Measurements from ENCODE around the gene RPS24. TPM values are rescaled to one million over a fixed set of nuclear protein-coding genes. Genes with fewer than 3 reads are reported as not detected.
"Not testable (repeated sequence)": the region's sequence is repeated elsewhere in the genome, so short reads cannot be mapped to it uniquely, and the experiment has no call there.

RPS24 gene
- polyA plus RNA-seq, 10 donors, result 3,117 to 4,371 (median 3,812) TPM

DNA sequence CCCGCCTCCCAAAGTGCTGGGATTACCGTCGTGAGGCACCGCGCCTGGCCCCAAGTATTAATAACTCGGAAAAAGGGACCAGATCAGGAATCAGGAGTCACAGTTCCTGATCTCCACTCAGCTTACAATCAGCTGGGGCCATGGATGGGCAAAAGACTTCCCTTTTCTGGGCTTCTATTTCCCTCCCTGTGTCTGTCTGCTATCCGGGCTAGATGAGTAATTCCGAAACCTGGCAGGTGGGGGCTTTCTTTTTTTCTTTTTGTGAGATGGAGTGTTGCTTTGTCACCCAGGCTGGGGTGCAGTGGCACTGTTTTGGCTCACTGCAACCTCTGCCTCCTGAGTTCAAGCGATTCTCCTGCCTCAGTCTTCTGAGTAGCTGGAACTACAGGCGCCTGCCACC, 11.6 kb downstream of the RPS24 start:
- no peak for DNase-seq

GRCh38 chr10:78045856-78046255, 12.2 kb downstream of the RPS24 start:
- DNase-seq, result no peak

DNA sequence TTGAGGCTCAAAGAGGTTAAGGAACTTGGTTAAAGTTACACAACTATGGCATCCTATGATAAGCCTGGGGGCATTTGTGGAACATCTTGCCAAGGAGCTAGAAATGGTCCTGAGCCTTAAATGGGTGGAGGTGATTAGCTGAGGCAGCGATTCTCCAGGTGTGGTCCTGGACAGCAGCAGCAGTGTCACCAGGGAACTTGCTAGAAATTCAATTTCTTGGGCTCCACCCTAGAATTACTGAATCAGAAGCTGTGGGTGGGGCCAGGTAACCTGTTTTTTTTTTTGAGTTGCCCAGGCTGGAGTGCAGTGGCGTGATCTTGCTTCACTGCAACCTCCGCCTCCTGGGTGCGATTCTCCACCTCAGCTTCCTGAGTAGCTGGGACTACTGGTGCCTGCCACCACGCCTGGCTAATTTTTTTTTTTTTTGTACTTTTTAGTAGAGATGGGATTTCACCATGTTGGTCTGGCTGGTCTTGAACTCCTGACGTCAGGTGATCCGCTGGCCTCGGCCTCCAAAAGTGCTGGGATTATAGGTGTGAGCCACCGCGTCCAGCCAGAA, 13.1 kb downstream of the RPS24 start:
- DNase-seq, result no peak

DNA sequence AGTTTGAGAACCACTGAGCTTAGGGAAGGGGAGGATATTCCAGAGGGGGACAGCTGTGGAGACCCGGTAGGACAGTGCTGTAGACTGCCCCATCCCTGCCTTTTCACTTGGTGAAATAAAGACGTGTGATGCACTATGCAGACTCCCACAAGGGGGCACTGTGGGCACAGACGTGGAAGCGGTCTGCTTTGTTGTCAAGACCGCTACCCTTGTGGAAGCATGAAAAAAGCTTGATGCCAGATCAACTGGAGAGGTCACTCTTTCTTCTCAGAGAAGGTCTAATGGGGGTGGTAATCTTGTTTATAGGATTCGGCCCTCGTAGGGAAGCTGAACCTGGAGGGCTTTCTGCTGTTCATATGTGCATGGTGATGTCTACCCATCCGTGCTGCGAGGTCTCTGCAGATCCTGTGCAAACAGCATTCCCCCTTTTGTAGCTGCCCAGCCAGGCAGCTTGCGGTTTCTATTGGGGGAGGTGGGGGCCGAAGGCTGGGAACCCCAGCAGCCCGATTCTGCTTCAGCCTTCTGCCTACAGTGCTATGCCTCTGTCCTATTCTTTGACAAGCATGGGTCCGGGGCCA, 13.7 kb downstream of the RPS24 start:
- peak; percentile 81 to 92 (median 88) for DNase-seq

GRCh38 chr10:78049851-78050250, 16.2 kb downstream of the RPS24 start:
- DNase-seq, result peak in 2 of 3 donors; percentile 31 to 39

DNA sequence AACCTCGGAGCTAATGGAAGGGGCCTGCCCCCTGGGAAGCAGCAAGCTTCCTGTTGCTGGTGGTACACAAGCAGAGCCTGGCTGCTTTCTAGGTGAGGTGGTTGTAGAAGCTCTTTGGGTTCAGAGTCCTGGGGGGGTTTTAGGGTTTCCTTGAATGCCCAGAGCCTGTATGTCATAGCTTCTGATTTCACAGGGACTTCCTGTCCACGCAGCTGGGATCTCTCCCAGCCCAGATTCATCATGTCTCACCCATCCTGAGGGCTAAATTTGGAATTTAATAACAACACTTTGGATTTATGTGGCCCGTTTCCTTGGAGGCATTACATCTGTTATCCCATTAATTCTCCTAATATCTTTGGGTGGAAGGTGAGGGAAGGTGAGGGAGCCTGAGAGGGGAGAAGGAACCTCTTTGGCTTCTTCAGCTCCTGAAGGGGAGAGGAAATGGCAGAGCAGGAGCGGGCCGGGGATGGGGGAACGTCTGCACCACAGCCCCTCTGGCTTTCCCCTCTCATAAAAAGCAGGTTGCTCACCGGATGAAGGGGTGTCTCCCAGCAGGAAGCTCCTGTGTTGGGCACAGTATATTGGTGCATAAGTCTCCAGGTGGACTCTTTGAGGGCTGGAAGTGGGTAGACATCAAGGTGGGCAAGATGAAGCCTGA, 19.7 kb downstream of the RPS24 start:
- peak in 2 of 3 donors; percentile 32 to 56 for DNase-seq

GRCh38 chr10:78058562-78058961, 24.9 kb downstream of the RPS24 start:
- no peak for DNase-seq

GRCh38 chr10:78059906-78060702, 26.4 kb downstream of the RPS24 start:
- DNase-seq, result no peak

DNA sequence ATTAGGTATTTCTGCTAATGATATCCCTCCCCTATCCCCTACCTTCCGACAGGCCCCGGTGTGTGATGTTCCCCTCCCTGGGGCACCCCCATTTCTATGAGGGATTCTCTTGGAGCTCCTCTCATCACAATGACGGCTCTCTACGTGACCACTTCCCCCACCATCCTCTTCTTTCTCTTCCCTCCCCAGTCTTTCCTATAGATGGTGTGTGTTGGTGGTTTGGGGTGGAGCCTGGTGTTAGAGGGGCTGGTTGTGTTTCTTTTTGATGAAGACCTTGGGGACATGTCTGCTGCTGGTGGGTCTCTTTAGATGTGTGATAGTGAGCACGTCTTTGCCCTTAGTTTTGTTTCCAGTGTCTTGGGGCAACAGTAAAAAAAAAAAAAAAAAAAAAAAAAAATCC, 28.6 kb downstream of the RPS24 start:
- no peak for DNase-seq

GRCh38 chr10:78063236-78063635, 29.6 kb downstream of the RPS24 start:
- DNase-seq, result no peak

DNA sequence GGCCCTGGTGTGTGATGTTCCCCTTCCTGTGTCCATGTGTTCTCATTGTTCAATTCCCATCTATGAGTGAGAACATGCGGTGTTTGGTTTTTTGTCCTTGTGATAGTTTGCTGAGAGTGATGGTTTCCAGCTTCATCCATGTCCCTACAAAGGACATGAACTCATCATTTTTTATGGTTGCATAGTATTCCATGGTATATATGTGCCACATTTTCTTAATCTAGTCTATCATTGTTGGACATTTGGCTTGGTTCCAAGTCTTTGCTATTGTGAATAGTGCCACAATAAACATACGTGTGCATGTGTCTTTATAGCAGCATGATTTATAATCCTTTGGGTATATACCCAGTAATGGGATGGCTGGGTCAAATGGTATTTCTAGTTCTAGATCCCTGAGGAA, 31.3 kb downstream of the RPS24 start:
- not testable (repeated sequence) for DNase-seq

GRCh38 chr10:78065611-78066010, 31.9 kb downstream of the RPS24 start:
- DNase-seq, result no peak

DNA sequence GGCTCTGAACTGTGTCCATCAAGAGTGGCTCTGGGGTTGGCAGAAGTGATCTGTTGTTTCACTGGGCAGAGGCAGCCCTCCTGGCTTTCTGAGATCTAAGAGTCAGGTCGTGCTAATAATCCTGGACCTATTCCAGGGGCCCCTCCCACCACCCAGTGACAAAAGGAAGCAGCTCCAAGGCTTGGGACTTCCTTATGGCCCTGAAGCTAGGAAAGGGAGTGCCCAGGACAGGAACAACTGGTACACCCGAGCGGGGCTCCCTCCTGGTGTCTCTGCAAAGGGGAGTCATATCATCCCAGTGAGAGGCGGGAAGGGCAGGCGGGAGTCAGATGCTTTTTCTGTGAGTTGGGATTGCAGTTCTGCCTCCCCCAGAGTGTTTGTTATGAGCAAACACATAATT, 32.3 kb downstream of the RPS24 start:
- no peak for DNase-seq

DNA sequence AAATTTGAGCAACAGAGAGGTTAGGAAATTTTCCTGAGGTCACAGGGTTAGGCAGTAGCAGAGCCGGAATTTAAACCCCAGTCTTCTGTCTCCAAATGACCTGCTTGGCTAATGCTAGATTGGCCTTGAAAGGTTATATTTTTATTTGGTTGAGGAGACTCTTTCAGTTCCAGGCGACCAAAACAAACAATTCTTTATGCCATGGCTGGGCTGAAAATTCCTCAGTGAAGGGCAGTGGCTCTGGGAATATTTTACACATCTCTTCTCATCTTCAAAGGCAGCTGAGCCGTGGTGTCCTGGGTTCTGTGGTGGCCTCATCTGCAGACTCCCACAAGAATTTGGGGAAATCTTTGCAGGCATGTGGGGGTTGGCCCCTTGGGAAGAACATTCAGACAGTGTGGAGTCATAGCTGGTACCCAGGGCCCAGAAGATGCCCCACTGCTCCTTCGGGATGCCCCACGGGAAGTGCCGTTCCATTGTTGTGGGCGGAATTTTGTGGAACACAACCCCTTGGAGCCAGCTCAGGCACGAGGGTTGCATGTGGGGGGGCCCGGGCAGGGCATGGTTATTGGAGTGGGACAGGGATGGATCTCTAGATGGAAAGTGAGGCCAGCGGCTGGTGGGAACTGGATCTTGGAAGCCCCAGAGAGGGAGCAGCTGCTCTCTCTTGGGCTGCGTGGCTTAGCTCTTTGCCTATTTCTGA, 33.2 kb downstream of the RPS24 start:
- DNase-seq, result no peak

GRCh38 chr10:78069151-78069550, 35.5 kb downstream of the RPS24 start:
- no peak for DNase-seq

DNA sequence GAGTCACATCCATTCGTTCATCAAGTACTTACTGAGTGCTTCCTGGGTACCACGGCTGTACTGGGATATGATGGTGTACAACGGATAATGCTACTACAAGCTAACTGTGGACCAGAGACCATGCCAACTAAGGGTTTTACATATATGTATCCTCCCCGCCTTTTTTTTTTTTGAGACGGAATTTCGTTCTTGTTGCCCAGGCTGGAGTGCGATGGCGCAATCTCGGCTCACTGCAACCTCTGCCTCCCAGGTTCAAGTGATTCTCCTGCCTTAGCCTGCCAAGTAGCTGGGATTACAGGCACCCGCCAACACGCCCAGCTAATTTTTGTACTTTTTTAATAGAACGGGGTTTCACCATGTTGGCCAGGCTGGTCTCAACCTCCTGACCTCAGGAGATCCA, 36.4 kb downstream of the RPS24 start:
- not testable (repeated sequence) for DNase-seq

DNA sequence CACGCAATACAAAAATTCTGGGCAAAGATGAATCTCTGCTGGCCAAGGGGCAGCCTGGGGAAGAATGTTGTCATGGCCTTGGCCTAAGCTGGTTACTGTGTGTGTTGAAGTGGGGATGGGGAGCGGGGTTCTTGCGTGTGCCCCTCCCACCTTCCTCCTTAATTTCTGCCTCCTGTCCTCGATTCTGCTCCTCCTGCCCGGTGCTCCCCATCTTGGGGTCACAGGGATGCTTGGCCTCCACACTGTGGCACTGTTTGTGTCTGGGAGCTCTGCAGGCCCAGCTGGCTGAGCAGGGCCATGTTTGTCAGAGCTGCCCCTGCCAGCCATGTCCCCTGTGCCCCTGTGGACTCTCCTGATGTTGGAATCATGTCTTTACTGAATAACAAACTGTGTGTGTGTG, 37.1 kb downstream of the RPS24 start:
- DNase-seq, result no peak

DNA sequence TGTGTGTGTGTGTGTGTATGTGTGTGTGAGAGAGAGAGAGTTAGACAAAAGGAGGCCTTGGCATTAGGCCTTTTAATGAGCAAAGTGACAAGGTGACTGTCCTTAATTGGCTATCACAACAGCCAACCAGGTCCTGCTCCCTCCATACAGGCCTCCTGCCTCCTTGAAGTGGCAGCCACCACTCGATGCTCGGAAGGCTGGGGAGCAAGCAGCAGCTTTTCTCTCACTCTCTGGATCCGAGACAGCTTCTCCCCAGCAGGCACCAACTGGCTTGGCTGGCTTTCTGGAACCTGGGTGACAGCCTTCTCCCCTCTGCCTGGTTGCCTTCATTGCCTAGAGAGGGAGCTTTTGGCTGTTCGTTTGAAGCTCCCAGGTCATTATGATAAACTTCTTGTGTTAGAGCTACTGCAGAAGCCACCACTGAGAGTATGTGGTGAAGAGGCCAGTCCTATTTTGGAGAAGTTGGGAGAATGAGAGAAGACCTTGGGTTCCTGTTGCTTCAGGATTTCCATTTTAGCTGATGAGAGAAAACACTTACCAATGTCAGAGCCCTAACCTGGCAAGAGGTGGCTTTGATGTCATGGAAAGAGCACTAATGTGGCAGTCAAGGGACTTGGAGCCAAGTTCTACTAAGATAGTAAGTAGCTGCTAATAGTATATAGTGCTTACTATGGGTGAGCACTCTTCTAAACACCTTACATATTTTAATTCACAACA, 37.6 kb downstream of the RPS24 start:
- no peak for DNase-seq

- DNase-seq, result no peak
Measured at GRCh38 chr10:78071857-78072179, 38.2 kb downstream of the RPS24 start.

- DNase-seq, result no peak
Measured at GRCh38 chr10:78072504-78072903, 38.8 kb downstream of the RPS24 start.

DNA sequence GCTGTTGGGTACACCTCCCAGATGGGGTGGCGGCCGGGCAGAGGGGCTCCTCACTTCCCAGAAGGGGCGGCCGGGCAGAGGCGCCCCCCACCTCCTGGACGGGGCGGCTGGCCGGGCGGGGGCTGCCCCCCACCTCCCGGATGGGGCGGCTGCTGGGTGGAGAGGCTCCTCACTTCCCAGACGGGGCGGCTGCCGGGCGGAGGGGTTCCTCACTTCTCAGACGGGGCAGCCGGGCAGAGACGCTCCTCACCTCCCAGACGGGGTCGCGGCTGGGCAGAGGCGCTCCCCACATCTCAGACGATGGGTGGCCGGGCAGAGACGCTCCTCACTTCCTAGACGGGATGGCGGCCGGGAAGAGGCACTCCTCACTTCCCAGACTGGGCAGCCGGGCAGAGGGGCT, 42.1 kb downstream of the RPS24 start:
- DNase-seq, result not testable (repeated sequence)

All from muscle of back (tissue), 11 donors.